HepG2 (cell line): ENCODE results near the gene POU2AF3. TPM values are rescaled to one million over a fixed set of nuclear protein-coding genes. Genes with fewer than 3 reads are reported as not detected.

Experiments used
- ATM ChIP-seq: fragments of 450-650 bp; IDR thresholded peaks from 2 replicates; pipeline ENCODE4 v1.7.1; 2017; ENCODE audit warnings: mild to moderate bottlenecking, borderline replicate concordance
- BCL6 ChIP-seq: IDR thresholded peaks from 2 replicates; pipeline ENCODE4 v1.6.1; 2016; ENCODE audit warnings: missing genetic modification reagents, missing compliant biosample characterization
- CREM ChIP-seq, 2 experiments: sonication (generic) in 1 of 2; formaldehyde crosslinking in 1 of 2; IDR thresholded peaks; 2 replicates each; pipeline versions ENCODE4 v1.4.0 to v1.6.1; 2016 to 2020; ENCODE audit warnings: antibody characterized with exemption in 1 of 2, mild to moderate bottlenecking in 1 of 2, missing genetic modification reagents in 1 of 2
- FOXJ3 ChIP-seq: sonication (generic); formaldehyde crosslinking; IDR thresholded peaks from 2 replicates; pipeline ENCODE4 v1.4.0; 2020; ENCODE audit warnings: missing genetic modification reagents, mild to moderate bottlenecking, borderline replicate concordance
- HOXA3 ChIP-seq: sonication (generic); formaldehyde crosslinking; IDR thresholded peaks from 2 replicates; pipeline ENCODE4 v1.5.0; 2020; ENCODE audit warnings: missing genetic modification reagents
- ISL2 ChIP-seq: sonication (generic); formaldehyde crosslinking; IDR thresholded peaks from 2 replicates; pipeline ENCODE4 v1.5.0; 2020; ENCODE audit warnings: missing genetic modification reagents
- LCORL ChIP-seq, 2 experiments: fragments of 450-650 bp in 1 of 2; sonication (generic) in 1 of 2; formaldehyde crosslinking in 1 of 2; IDR thresholded peaks; 2 replicates each; pipeline versions ENCODE4 v1.5.0 to v1.6.1; 2017 to 2020; ENCODE audit warnings: antibody characterized with exemption in 1 of 2, missing genetic modification reagents in 1 of 2
- NCOA2 ChIP-seq: sonication (generic); formaldehyde crosslinking; IDR thresholded peaks from 2 replicates; pipeline ENCODE4 v1.8.0; 2022; ENCODE audit warnings: inconsistent platforms
- NR0B2 ChIP-seq: sonication (generic); formaldehyde crosslinking; IDR thresholded peaks from 2 replicates; pipeline ENCODE4 v1.4.0; 2020; ENCODE audit warnings: mild to moderate bottlenecking, missing genetic modification reagents
- RBAK ChIP-seq: sonication (generic); formaldehyde crosslinking; IDR thresholded peaks from 2 replicates; pipeline ENCODE4 v1.5.1; 2020; ENCODE audit warnings: mild to moderate bottlenecking, missing genetic modification reagents
- REL ChIP-seq: sonication (generic); formaldehyde crosslinking; conservative IDR thresholded peaks from 2 replicates; pipeline ENCODE4 v1.8.0; 2022; ENCODE audit warnings: mild to moderate bottlenecking, missing genetic modification reagents, moderate library complexity
- SALL2 ChIP-seq: sonication (generic); formaldehyde crosslinking; IDR thresholded peaks from 2 replicates; pipeline ENCODE4 v1.8.1; 2023; ENCODE audit warnings: mild to moderate bottlenecking, missing genetic modification reagents, inconsistent platforms
- SOX6 ChIP-seq, 2 experiments: fragments of 450-650 bp in 1 of 2; sonication (generic) in 1 of 2; formaldehyde crosslinking in 1 of 2; IDR thresholded peaks; 2 replicates each; pipeline versions ENCODE4 v1.4.0 to v1.6.1; 2017 to 2020; ENCODE audit warnings: antibody characterized with exemption in 1 of 2, mild to moderate bottlenecking in 1 of 2, missing genetic modification reagents in 1 of 2
- SP1 ChIP-seq, 2 experiments: fragments of 450-650 bp in 1 of 2; sonication (generic) in 1 of 2; formaldehyde crosslinking in 1 of 2; IDR thresholded peaks; 2 replicates each; pipeline versions ENCODE4 v1.4.0 to v1.6.1; 2016 to 2020; ENCODE audit warnings: missing genetic modification reagents in 1 of 2
- ZBED4 ChIP-seq: sonication (generic); formaldehyde crosslinking; IDR thresholded peaks from 2 replicates; pipeline ENCODE4 v1.4.0; 2020; ENCODE audit warnings: missing genetic modification reagents, borderline replicate concordance
- ZNF441 ChIP-seq: sonication (generic); formaldehyde crosslinking; IDR thresholded peaks from 2 replicates; pipeline ENCODE4 v1.7.0; 2021; ENCODE audit warnings: missing genetic modification reagents, borderline replicate concordance
- ZNF589 ChIP-seq: sonication (generic); formaldehyde crosslinking; conservative IDR thresholded peaks from 2 replicates; pipeline ENCODE4 v1.8.0; 2022; ENCODE audit warnings: mild to moderate bottlenecking, moderate library complexity, missing genetic modification reagents
- ZNF879 ChIP-seq: sonication (generic); formaldehyde crosslinking; IDR thresholded peaks from 2 replicates; pipeline ENCODE4 v1.8.1; 2023; ENCODE audit warnings: missing genetic modification reagents
- polyA plus RNA-seq, 8 experiments: library from polyadenylated mRNA; depleted of rRNA in 3 of 8; stranded (reverse) in 7 of 8; unstranded in 1 of 8; fragments of >200 nt; fragmentation: Illumina TruSeq in 4 of 8; extraction: Trizol in 4 of 8; gene quantifications; 2 replicates each; pipeline versions ENCODE4 v1.2.1 to v1.2.3, GENCODE V29; 2011 to 2016; ENCODE audit warnings: low read depth in 4 of 8, missing spikeins in 1 of 8, mixed read lengths in 1 of 8; ENCODE audit not compliant: insufficient read depth in 1 of 8
- total RNA-seq, 5 experiments: library from RNA; depleted of rRNA; stranded (reverse); fragments of >200 nt; fragmentation: Illumina TruSeq; extraction: Trizol; gene quantifications; 2 replicates each; pipeline ENCODE4 v1.2.3, GENCODE V29; 2016; ENCODE audit warnings: low read depth in 1 of 5
- TF ChIP-seq, protein P1 (sequence below): fragments of 450-650 bp; IDR thresholded peaks from 2 replicates; pipeline ENCODE4 v1.6.1; 2017; ENCODE audit warnings: mild to moderate bottlenecking
- TF ChIP-seq, protein P2 (sequence below): IDR thresholded peaks from 2 replicates; pipeline ENCODE4 v1.6.1; 2016

The POU2AF3 gene
- total and polyA plus RNA-seq, 2 of the 13 experiments (the other 11 are each of a cell fraction or from before 2014, with no cell fraction given), result 7.8 to 71.2 TPM

GRCh38 chr11:111330234-111330893 is 32.0 kb downstream of the POU2AF3 start (continued):
- TF ChIP-seq ZBED4 (CRISPR knock-in tag) (no peak), ZNF879 (CRISPR knock-in tag) (no peak), RBAK (CRISPR knock-in tag) (no peak), ISL2 (CRISPR knock-in tag) (0 out of 2 replicates have a peak, but pooled peaks have one; percentile 28), SOX6 (IDR thresholded peaks at IDR 0.05) (no peak), SOX6 (CRISPR knock-in tag; IDR thresholded peaks at IDR 0.05) (peak; percentile 29; the same call in 1 of the 2 replicates), ATM (no peak), SALL2 (CRISPR knock-in tag) (no peak), SP1 (IDR thresholded peaks at IDR 0.05) (no peak), SP1 (CRISPR knock-in tag; IDR thresholded peaks at IDR 0.05) (no peak), FOXJ3 (0 out of 2 replicates have a peak, but pooled peaks have one; percentile 44), ZNF441 (CRISPR knock-in tag) (no peak), REL (CRISPR knock-in tag) (no peak), HOXA3 (CRISPR knock-in tag) (peak; percentile 13; the same call in 1 of the 2 replicates), NR0B2 (CRISPR knock-in tag) (no peak), CREM (IDR thresholded peaks at IDR 0.05) (0 out of 2 replicates have a peak, but pooled peaks have one; percentile 21), CREM (CRISPR knock-in tag; IDR thresholded peaks at IDR 0.05) (no peak), NCOA2 (CRISPR knock-in tag) (peak; percentile 51; the same call in 1 of the 2 replicates), ZNF589 (CRISPR knock-in tag) (no peak), BCL6 (CRISPR knock-in tag) (peak; percentile 85), LCORL (IDR thresholded peaks at IDR 0.05) (no peak), LCORL (CRISPR knock-in tag; IDR thresholded peaks at IDR 0.05) (0 out of 2 replicates have a peak, but pooled peaks have one; percentile 29)
- TF ChIP-seq, protein P1, sequence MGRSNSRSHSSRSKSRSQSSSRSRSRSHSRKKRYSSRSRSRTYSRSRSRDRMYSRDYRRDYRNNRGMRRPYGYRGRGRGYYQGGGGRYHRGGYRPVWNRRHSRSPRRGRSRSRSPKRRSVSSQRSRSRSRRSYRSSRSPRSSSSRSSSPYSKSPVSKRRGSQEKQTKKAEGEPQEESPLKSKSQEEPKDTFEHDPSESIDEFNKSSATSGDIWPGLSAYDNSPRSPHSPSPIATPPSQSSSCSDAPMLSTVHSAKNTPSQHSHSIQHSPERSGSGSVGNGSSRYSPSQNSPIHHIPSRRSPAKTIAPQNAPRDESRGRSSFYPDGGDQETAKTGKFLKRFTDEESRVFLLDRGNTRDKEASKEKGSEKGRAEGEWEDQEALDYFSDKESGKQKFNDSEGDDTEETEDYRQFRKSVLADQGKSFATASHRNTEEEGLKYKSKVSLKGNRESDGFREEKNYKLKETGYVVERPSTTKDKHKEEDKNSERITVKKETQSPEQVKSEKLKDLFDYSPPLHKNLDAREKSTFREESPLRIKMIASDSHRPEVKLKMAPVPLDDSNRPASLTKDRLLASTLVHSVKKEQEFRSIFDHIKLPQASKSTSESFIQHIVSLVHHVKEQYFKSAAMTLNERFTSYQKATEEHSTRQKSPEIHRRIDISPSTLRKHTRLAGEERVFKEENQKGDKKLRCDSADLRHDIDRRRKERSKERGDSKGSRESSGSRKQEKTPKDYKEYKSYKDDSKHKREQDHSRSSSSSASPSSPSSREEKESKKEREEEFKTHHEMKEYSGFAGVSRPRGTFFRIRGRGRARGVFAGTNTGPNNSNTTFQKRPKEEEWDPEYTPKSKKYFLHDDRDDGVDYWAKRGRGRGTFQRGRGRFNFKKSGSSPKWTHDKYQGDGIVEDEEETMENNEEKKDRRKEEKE, result no peak
- TF ChIP-seq, protein P2, sequence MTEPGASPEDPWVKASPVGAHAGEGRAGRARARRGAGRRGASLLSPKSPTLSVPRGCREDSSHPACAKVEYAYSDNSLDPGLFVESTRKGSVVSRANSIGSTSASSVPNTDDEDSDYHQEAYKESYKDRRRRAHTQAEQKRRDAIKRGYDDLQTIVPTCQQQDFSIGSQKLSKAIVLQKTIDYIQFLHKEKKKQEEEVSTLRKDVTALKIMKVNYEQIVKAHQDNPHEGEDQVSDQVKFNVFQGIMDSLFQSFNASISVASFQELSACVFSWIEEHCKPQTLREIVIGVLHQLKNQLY (CRISPR knock-in tag), result no peak
